Measurements from ENCODE around the gene ZFP2. TPM values are rescaled to one million over a fixed set of nuclear protein-coding genes. Genes with fewer than 3 reads are reported as not detected.
"Not testable (repeated sequence)": the region's sequence is repeated elsewhere in the genome, so short reads cannot be mapped to it uniquely, and the experiment has no call there.

The ZFP2 gene
- total RNA-seq, 1 experiment from 2014 or later: 0.29 TPM

- Histone ChIP-seq H3K27me3 (replicated peaks; ENCODE audit: control insufficient read depth, insufficient read depth, low read length) (no peaks in the 10 kb centered on the region), H3K4me3 (ENCODE audit: low read depth, low read length) (no peak overlapping the region), H3K36me3 (ENCODE audit: control insufficient read depth, insufficient read depth, low read length) (no peaks in the 10 kb centered on the region), H3K9me3 (no peaks in the 10 kb centered on the region), H3K4me1 (no peaks in the 10 kb centered on the region)
- no peak for TF ChIP-seq CTCF (IDR thresholded peaks at IDR 0.05; ENCODE audit: insufficient read depth in 1 of 2, low read depth in 1 of 2, low read length in 1 of 2, severe bottlenecking in 1 of 2, unreplicated experiment in 1 of 2)
- intact Hi-C loops (cut with micrococcal nuclease; ENCODE audit: unreplicated experiment): no loop called here
- no peak for DNase-seq
- H3K4me1 Mint-ChIP-seq (ENCODE audit: low read depth, unreplicated experiment): no peaks in the 10 kb centered on the region
- POLR2A ChIA-PET: no interaction called here
- no peaks in the 10 kb centered on the region for H3K9me3 Mint-ChIP-seq (ENCODE audit: unreplicated experiment)
- no peak overlapping the region for H3K27ac Mint-ChIP-seq (ENCODE audit: unreplicated experiment)
- CTCF ChIA-PET: no interaction called here
- H3K36me3 Mint-ChIP-seq (ENCODE audit: insufficient read depth, unreplicated experiment): peaks cover 6% of the 10 kb centered on the region
- BruUV-seq (replicated peaks): no TSS peak
- no peaks in the 10 kb centered on the region for H3K27me3 Mint-ChIP-seq (ENCODE audit: insufficient read depth, unreplicated experiment)
- no peak overlapping the region for H3K4me3 Mint-ChIP-seq (ENCODE audit: unreplicated experiment)
Observed at GRCh38 chr5:178854284-178854683, 41.4 kb upstream of the ZFP2 start.

GRCh38 chr5:178859625-178860521 lies 35.8 kb upstream of the ZFP2 start, which contains the start of gene ZNF354B:
TSS of gene ZNF354B (plus strand) at chr5:178859953. CDS start at chr5:178861048, 1,095 bp downstream.
- Histone ChIP-seq H3K36me3 (ENCODE audit: control insufficient read depth, insufficient read depth, low read length) (no peaks in the 10 kb centered on the region), H3K27me3 (replicated peaks; ENCODE audit: control insufficient read depth, insufficient read depth, low read length) (no peaks in the 10 kb centered on the region), H3K4me3 (ENCODE audit: low read depth, low read length) (peak within 1 kb of the TSS; percentile 48), H3K9me3 (no peaks in the 10 kb centered on the region), H3K4me1 (no peaks in the 10 kb centered on the region)
- peaks cover 37% of the 10 kb centered on the region for H3K36me3 Mint-ChIP-seq (ENCODE audit: insufficient read depth, unreplicated experiment)
- no peaks in the 10 kb centered on the region for H3K27me3 Mint-ChIP-seq (ENCODE audit: insufficient read depth, unreplicated experiment)
- intact Hi-C loops (cut with micrococcal nuclease; ENCODE audit: unreplicated experiment): loop anchor here (1.0 kb wide), 2 partner anchors 35 to 130 kb away; partner anchors contain the start of genes ZFP2 and ZNF354A
- no peaks in the 10 kb centered on the region for H3K9me3 Mint-ChIP-seq (ENCODE audit: unreplicated experiment)
- H3K4me3 Mint-ChIP-seq (ENCODE audit: unreplicated experiment): peak within 1 kb of the TSS; percentile 93
- peak; percentile 93 to 95 for DNase-seq
- TF ChIP-seq CTCF (IDR thresholded peaks at IDR 0.05; ENCODE audit: insufficient read depth in 1 of 2, low read depth in 1 of 2, low read length in 1 of 2, severe bottlenecking in 1 of 2, unreplicated experiment in 1 of 2): no peak
- peak within 1 kb of the TSS; percentile 92 for H3K27ac Mint-ChIP-seq (ENCODE audit: unreplicated experiment)
- no TSS peak for BruUV-seq (replicated peaks)
- POLR2A ChIA-PET: interaction anchor here (0.6 to 1.2 kb wide), 7 partner anchors 36 to 873 kb away, joined by 3 to 12 read pairs (median 5); partner anchors contain the start of genes ZFP2 and ZNF354A
- CTCF ChIA-PET: interaction anchor here (1.6 kb wide), 1 partner anchor 129 kb away, joined by 26 read pairs; the partner anchor contains the start of gene ZNF354A
- peaks cover 15% of the 10 kb centered on the region for H3K4me1 Mint-ChIP-seq (ENCODE audit: low read depth, unreplicated experiment)

- peak overlapping the region; percentile 48 for H3K4me3 ChIP-seq (ENCODE audit: low read depth, low read length)
- BruUV-seq (replicated peaks); H3K4me1 ChIP-seq; CTCF ChIA-PET; H3K27me3 ChIP-seq (replicated peaks; ENCODE audit: control insufficient read depth, insufficient read depth, low read length); H3K27me3 Mint-ChIP-seq (ENCODE audit: insufficient read depth, unreplicated experiment); DNase-seq; H3K36me3 ChIP-seq (ENCODE audit: control insufficient read depth, insufficient read depth, low read length); POLR2A ChIA-PET; H3K27ac Mint-ChIP-seq (ENCODE audit: unreplicated experiment); H3K9me3 Mint-ChIP-seq (ENCODE audit: unreplicated experiment); H3K9me3 ChIP-seq: not testable (repeated sequence)
- intact Hi-C loops (cut with micrococcal nuclease; ENCODE audit: unreplicated experiment): loop anchor here (1.0 kb wide), 1 partner anchor 35 kb away; the partner anchor contains the start of gene ZFP2
- H3K4me3 Mint-ChIP-seq (ENCODE audit: unreplicated experiment): peak overlapping the region; percentile 93
- peaks cover 15% of the 10 kb centered on the region for H3K4me1 Mint-ChIP-seq (ENCODE audit: low read depth, unreplicated experiment)
- H3K36me3 Mint-ChIP-seq (ENCODE audit: insufficient read depth, unreplicated experiment): peaks cover 45% of the 10 kb centered on the region
Observed at GRCh38 chr5:178860615-178861014, 35.1 kb upstream of the ZFP2 start.
